NCI-H1694 treated with DMSO at 0.1 percent for 48 hours (cell line): ENCODE results near the gene MRPL27.

Experiments
- DNase-seq: peaks from one replicate; lab custom pipeline; 2025; lab: John Stamatoyannopoulos, UW

The MRPL27 gene

DNA sequence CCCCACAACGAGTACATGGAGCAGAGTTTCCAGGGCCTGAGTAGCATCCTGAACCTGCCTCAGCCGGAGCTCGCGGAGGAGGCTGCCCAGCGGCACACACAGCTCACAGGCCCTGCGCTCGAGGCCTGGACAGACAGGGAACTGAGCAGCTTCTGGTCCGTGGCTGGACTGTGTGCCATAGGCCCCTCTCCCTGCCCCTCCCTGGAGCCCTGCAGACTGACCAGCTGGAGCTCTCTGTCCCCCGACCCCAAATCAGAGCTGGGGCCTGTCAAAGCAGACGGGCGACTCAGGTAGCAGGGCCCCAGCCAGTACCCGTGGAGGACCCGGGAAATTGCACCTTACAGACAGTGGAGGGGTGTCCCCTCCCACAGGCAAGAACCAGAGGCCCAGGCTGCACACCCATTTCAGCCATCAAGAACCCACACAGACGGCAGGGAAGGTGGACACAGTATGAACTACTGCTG, 13.0 kb downstream of the MRPL27 start:
- DNase-seq, result no peak

DNA sequence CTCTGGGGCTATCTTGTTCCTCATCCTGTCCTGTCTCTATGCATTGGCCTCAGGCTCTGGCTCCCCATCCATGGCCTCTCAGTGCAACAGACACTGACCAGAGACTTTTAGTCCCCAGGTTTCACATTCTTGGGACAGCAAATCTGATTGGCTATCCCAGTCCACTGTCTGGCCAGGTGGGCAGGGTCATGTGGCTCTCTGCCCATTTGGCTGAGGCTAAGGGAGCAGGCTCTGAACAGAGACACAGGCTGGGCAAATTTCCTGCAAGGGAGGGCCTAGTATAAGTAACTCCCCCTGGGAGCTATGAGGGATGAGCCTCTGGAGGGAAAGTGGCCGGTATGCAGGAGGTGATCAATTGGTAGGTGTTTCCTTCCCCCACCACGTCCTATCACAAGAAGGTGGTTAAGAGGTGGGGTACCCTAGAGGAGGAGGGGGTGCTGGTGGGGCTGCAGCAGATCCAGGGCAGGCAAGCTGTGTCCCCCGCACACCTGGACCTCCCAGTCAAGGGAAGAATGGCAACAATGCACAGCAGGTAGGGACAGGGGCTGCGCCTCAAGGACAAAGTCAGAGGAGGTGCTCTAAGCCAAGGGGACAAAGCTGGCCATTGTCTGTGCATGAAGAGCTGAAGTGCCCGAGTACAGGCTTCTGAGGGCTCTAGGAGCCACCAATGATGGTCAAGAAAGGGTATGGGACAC, 13.8 kb downstream of the MRPL27 start:
- no peak for DNase-seq

DNA sequence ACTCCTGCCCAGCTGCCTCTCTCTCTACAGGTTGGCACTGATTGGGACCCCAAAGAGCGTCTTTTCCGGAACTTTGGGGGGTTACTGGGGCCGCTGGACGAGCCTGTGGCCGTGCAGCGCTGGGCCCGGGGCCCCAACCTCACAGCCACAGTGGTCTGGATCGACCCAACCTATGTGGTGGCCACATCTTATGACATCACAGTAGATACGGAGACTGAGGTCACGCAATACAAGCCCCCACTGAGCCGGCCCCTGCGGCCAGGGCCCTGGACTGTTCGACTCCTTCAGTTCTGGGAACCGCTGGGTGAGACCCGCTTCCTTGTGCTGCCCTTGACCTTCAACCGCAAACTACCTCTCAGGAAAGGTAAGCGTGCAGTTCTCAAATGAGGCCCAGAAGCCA, 14.8 kb downstream of the MRPL27 start:
- DNase-seq, result no peak

DNA sequence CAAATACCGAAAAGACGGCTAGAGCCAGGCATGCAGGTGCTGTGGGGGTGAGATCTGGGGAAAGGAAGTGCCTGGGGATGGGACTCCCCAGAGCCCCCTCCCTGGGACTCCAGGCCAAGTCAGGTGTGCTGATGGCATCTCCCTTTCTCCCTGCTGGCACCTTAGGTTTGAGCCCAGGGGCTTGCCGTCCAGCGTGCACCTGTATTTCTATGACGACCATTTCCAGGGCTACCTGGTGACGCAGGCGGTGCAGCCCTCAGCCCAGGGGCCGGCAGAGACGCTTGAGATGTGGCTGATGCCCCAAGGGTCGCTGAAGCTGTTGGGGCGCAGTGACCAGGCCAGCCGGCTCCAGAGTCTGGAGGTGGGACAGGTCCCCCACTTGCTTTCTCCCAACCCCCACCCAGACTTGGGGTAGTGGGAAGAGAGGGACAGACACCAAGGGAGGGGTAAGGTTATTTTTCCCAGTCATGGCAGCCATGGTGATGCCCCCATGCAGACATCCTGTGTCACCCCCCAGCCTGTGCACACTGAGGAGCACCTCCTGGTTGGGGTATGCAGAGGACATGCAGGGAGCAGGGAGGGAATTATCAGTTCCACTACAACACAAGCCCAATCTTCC, 16.0 kb downstream of the MRPL27 start:
- no peak for DNase-seq

DNA sequence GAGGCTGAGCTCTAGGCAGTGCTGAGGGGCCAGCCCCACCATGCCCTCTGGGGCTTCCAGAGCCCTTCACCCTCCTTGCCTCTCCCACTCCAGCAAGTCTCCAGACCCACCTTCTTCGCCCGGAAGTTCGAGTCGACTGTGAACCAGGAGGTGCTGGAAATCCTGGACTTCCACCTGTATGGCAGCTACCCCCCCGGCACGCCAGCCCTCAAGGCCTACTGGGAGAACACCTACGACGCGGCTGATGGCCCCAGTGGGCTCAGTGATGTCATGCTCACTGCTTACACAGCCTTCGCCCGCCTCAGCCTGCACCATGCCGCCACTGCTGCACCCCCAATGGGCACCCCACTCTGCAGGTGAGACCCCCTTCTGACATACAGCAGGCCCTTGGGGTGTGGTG, 16.6 kb downstream of the MRPL27 start:
- no peak for DNase-seq

DNA sequence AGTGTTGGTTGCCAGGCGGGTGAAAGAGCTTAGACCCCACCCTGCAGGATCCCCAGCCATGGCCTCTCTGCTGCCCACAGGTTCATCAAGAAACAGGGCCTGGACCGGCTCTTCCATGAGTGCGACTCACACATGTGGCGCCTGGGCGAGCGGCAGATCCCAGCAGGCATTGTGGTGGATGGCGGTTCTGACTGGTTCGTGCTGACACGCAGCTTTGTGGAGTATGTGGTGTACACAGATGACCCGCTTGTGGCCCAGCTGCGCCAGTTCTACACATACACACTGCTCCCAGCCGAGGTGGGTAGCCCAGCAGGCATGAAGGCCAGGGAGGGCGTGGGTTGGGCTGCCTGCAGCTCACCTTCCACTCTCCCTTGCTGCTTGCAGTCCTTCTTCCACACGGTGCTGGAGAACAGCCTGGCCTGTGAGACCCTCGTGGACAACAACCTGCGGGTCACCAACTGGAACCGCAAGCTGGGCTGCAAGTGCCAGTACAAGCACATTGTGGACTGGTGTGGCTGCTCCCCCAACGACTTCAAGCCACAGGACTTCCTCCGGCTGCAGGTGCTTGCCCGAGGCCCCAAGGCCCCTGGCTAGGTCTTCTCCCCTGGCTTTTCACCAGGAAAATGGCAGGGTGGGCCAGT, 17.2 kb downstream of the MRPL27 start:
- no peak for DNase-seq

DNA sequence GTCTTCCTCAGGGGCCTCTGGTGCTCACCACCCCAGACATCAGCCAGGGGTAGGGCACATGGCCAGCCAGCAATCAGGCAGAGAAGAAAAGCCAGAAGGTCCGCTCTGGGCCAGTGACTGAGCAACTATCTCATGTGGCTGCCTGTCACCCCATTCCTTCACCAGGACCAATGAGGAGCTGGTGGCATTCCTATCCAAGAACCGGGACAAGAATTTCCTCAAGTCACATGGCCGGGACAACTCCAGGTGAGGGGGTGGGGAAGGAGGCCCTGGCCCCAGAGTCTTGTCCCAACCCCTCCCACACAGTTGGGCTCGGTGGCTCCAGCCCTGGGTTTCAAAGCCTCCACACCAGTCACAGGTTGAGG, 17.7 kb downstream of the MRPL27 start:
- no peak for DNase-seq

DNA sequence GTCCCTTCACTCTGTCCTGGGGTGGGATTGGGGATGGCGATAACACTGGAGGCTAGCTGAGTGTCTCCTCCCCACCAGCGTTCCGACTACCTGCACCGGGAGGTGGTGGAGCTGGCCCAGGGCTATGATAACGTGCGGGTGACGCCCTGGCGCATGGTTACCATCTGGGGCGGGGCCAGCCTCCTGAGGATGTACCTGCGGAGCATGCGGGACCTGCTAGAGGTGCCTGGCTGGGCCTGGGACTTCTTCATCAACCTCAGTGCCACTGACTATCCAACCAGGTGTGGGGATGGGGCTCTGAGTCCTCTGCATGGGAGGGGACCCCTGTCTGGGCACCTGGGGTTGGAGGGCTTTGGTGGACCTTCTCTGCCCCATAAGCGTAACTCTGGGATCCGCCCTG, 18.2 kb downstream of the MRPL27 start:
- DNase-seq, result no peak

DNA sequence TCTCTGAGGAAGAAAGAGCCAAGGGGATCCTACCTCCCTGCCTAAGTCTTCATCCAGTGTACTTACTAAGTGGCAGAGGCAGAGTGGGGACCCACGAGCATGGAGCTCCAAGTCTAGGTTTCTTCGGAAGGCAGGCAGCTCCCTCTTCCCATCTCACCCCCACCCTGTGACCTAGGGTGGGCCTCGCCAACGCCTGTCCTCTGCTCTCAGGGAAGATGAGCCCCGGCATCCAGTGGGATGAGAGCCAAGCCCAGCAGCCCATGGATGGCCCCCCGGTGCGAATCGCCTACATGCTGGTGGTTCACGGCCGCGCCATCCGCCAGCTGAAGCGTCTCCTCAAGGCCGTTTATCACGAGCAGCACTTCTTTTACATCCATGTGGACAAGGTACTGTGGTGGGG, 18.8 kb downstream of the MRPL27 start:
- DNase-seq, result no peak

DNA sequence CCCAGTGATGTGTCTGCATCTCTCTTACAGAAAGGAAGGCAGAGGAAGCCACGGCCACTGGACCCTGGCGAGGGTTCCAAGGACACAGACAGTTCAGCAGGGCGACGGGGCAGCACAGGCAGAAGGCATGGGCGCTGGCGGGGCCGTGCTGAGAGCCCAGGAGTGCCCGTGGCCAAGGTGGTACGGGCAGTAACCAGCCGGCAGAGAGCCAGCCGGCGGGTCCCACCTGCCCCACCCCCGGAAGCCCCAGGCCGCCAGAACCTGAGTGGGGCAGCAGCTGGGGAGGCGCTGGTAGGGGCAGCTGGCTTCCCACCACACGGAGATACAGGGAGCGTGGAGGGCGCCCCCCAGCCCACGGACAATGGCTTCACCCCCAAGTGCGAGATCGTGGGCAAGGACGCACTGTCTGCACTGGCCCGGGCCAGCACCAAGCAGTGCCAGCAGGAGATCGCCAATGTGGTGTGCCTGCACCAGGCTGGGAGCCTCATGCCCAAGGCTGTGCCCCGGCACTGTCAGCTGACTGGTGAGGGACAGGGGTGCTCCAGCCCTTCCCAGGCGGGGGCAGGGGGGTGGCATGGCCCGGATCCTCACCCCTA, 19.3 kb downstream of the MRPL27 start:
- no peak for DNase-seq

DNA sequence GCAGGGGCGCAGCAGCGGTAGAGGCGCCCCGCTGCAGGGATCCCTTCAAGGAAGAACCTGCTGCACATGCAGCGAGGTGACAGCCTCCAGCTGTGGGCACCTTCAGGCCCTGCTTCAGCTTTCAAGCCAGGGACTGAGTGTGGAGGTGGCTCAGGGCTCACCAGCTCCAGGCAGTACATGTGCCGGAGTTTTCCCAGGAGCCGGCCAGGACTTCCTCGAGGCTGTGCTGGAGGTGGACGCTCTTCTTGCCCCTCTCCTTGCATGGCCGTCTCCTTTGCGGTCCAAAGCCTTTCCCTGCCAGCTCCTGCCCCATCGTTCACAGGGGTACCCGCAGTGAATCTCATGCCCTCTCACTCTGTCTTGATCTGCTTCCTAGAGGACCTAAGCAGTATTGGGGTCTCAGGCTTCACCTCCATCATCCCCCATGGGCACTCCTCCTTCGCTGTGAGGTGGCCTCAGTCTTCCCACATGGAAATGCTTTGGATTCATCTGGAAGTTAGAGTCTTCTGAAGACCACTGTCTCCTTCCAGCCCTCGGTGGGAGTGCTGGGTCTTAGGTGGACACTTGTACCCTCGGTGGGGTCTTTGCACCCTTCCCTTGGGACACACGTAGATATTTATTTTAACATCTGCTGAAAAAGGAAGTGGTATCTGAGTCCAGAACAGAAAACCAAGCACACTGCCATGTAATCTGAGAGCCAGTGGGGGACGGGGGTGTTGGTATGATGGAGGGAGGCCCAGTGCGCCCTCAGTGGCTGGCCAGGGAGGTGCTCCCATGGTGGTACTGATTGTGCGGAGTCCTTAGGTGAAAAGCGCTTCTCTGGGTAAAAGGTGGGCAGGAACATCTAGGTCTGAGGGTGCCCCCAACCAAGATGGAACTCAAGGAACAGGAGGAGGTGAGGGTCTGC, 20.0 kb downstream of the MRPL27 start:
- no peak for DNase-seq

DNA sequence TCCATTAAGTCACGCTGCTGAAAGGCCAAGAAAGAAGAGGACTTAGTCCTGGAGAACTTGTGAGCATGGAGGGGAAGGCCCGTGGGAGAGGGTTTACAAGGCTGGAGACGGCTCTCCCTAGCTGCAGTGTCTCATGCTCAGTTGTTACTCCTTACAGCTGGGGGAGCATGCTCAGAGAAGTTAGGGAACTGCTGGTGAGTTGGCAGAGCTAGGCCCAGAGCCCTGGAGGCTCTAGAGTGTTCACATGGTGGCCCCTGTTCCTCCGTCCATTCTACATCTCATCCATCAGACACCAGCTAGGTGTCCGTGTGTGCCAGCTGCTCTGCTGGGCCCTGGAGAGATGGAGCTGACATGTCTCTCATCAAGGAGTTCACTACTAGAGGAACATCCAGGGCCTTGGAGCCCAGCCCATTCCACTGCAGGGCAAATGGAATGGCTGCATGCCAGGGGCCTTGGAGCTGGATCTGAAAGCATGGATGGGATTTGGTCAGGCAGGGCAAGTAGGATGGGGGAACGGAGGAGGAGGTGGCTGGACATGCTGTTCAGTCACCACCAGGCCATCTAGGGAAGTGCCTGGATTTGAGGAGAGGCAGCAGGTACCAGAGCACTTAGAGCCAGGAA, 20.8 kb downstream of the MRPL27 start:
- DNase-seq, result no peak

DNA sequence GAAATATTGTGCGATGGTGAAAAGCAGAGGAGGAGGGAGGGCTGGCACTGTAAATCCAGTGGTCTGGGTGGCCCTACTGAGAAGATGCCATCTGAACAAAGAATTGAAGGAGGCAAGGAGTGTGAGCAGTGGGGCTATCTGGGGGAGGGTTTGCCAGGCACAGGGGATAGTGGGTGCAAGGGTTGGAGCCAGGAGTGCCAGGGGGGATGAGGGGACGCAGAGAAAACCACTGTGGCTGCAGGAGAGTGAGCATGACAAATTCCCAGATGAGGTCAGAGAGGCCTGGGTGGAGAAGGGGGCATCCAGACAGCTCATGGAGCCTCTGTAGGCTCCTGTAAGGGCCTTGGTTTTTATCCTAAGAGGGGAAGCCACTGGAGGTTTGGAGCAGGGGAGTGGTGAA, 22.3 kb downstream of the MRPL27 start:
- DNase-seq, result no peak

DNA sequence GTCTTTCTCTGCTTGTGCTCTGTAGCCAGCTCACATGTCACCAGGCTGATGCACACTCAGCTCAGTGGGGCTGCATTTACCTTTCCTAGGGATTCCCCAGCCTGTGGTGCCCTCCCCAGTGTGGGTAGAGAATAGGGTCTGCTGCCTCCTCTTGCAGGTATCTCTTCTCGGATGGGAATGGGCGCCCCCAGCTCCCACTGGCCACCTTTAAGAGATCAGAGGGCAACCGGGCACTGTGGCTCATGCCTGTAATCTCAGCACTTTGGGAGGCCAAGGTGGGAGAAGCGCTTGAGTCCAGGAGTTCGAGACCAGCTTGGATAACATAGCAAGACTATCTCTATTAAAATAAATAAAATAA, 23.8 kb downstream of the MRPL27 start:
- DNase-seq, result no peak

DNA sequence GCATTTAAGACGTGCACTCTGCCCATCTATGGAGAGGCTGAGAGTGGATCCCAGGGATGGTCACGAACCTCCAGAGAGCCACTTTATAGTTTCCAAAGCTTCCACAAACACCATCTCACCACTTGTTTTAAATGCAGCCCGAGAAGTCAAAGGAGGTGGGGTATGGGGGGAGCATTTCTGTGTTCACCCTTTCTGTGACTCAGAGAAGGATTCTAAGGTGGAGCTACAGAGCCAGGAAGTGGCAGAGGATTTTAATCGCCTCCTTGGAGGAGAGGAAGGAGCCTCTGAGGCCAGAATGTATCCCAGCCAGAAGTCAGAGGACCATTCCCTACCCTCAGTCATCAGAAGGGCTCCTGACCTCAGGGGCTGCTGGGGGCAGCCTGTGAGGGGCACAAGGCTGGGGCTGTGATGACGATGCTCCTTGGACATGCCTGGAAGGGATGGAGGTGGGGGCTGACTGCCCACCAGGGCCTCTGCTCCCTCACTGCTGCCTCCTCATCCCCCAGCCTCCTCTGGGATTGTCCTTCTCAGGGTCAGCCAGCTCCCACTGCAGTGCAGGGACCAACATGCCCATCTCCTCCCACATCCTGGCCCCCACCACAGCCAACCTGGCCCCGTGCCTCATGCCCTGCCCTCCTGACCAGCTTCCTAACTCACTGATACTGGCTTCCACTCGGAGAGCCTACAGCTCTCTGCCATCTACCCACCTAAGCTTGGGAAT, 24.3 kb downstream of the MRPL27 start:
- DNase-seq, result no peak

DNA sequence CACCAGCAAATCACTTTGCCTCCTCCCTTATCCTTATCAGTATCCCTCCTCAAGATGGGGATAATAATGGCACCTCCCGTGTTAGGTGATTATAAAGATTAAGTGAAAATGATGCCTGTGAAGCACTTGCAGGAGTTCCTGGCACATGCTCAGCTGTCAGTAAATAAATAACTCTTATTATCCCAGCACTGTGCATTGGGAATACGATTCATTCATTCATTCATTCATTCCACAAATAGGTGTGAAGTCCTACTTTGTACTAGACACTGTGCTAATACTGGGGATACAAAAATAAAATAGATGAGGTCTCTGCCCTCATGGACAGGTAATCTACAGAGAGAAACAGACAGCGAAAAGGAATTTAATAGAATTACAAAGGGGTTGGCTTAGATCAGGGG, 25.1 kb downstream of the MRPL27 start:
- DNase-seq, result no peak

DNA sequence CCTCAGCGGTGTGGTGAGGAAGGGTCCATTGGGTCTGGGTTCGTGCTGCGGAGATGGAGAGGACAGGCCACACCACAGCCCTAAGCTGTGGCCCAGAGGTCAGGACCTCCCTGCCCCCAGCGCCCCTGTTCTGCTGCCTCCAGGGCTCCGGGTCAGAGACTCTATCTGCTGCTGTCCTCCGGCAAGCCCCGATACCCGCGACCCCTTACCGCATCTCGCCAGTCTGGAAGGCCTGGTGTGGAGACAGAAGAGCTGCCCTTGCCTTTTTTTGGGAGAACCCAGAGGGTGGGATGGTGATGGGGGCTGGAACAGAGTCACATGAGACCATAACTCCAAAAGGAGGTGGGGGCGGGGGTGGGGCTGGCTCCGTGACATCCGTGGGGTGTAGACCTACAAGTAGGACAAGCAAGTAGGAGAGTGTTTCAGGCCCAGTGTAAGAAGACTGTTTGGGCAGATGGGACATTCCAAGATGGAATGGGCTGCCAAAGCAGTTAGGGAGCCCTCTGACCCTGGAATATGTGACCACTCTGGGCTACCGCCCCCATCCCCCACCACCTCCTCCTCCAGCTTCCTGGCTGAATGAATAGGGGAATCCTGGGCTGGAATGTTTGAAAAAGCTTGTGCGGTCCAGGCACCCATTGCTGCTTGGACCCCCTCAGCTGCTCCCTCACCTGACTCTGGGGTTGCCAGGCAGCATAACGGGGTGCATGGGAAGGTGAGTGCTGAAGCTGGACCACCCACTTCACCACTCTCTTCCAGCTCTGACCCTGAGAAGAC, 25.7 kb downstream of the MRPL27 start:
- no peak for DNase-seq

DNA sequence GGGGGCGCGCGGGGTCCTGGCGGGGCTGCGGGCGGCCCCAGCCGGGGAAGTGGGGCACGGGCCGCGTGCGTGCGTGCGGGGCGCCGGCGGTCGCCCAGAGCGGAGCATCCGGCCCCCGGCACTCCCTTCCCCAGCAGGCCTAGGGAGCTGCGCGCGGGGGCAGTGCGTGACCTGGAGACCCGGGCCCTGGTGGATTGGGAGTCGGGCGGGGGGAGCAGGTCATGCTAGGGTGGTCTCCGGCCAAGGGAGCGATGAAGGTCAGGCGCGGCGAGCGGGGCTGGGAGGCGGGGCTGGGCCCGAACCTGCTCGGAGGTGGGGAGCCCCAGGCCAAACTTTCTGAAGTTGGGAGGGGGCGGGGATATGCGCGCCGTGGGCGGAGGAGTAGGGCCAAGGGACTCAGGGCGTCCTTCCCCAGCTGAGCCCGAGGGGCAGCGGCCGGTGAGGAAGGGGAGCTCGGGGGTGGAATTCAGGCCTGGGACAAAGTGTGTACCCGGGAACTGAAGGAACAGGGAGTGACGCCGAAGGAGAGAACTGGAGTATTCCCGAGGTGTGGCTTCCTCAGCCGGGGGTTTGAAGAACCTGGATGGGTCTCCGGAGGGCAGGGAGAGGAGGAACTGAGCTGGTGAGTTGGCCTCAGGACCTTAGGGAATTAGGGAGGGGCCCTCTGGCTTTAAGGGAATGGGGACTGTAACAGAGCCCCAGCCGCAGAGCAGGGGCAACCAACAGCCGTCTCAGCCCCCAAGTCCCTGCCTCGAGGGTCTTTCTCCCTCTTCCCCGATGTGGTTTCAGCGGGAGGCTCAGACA, 26.5 kb downstream of the MRPL27 start:
- no peak for DNase-seq
